ENCODE data around the gene ATRAID.

- TF ChIP-seq CTCF (conservative IDR thresholded peaks at IDR 0.05) (no peak), EZH2 (IDR thresholded peaks at IDR 0.05; ENCODE audit: low read depth) (no peak)
Observed at GRCh38 chr2:27199241-27199640, 12.6 kb upstream of the ATRAID start.

Measured in PC-9 (cell line).